MM.1S (cell line): ENCODE data around the gene FCRL5.

Experiments
- DNase-seq: peaks from one replicate; pipeline ENCODE4 v3.0.0-alpha.2; 2015
- H2AFZ ChIP-seq: fragments of 300-600 bp; sonication (generic); 2 replicates; pipeline ENCODE4 v1.6.0; 2016; ENCODE audit warnings: antibody characterized with exemption, low read length
- H3F3A ChIP-seq: fragments of 300-600 bp; sonication (generic); 2 replicates; pipeline ENCODE4 v1.6.1; 2016; ENCODE audit warnings: mild to moderate bottlenecking, antibody characterized with exemption, low read length, moderate library complexity, mixed read lengths; ENCODE audit not compliant: insufficient read depth
- H3K27ac ChIP-seq: fragments of 300-600 bp; sonication (generic); 2 replicates; pipeline ENCODE4 v1.5.1; 2016; ENCODE audit warnings: mild to moderate bottlenecking, low read length
- H3K27me3 ChIP-seq: fragments of 300-600 bp; sonication (generic); replicated peaks from 2 replicates; pipeline ENCODE4 v1.6.0; 2016; ENCODE audit warnings: low read length; ENCODE audit not compliant: insufficient read depth
- H3K36me3 ChIP-seq: fragments of 300-600 bp; sonication (generic); replicated peaks from 2 replicates; pipeline ENCODE4 v1.6.1; 2016; ENCODE audit warnings: mild to moderate bottlenecking, low read length, mixed read lengths; ENCODE audit not compliant: insufficient read depth
- H3K4me1 ChIP-seq: fragments of 300-600 bp; sonication (generic); 2 replicates; pipeline ENCODE4 v1.6.1; 2016; ENCODE audit warnings: low read length, mixed read lengths
- H3K4me2 ChIP-seq: fragments of 300-600 bp; sonication (generic); 2 replicates; pipeline ENCODE4 v1.6.0; 2016; ENCODE audit warnings: low read depth, low read length
- H3K4me3 ChIP-seq: fragments of 300-600 bp; sonication (generic); 2 replicates; pipeline ENCODE4 v1.5.1; 2016; ENCODE audit warnings: low read length, mixed read lengths
- H3K79me2 ChIP-seq: fragments of 300-600 bp; sonication (generic); 2 replicates; pipeline ENCODE4 v1.6.1; 2016; ENCODE audit warnings: mixed run types, low read length, mixed read lengths
- H3K9ac ChIP-seq: fragments of 300-600 bp; sonication (generic); 2 replicates; pipeline ENCODE4 v1.6.1; 2016; ENCODE audit warnings: low read length, mixed read lengths
- H3K9me2 ChIP-seq: fragments of 300-600 bp; sonication (generic); replicated peaks from 2 replicates; pipeline ENCODE4 v1.6.1; 2016; ENCODE audit warnings: mild to moderate bottlenecking, low read length, mixed read lengths; ENCODE audit not compliant: insufficient read depth
- H3K9me3 ChIP-seq: fragments of 300-600 bp; sonication (generic); replicated peaks from 2 replicates; pipeline ENCODE4 v1.6.1; 2016; ENCODE audit warnings: mild to moderate bottlenecking, low read length, mixed read lengths; ENCODE audit not compliant: insufficient read depth
- H4K20me1 ChIP-seq: fragments of 300-600 bp; sonication (generic); 2 replicates; pipeline ENCODE4 v1.6.1; 2016; ENCODE audit warnings: mild to moderate bottlenecking, low read length, moderate library complexity, mixed read lengths; ENCODE audit not compliant: insufficient read depth
- EZH2 ChIP-seq: fragments of 300-600 bp; sonication (generic); optimal IDR thresholded peaks from 2 replicates; pipeline ENCODE3; 2017; ENCODE audit warnings: low read depth, mild to moderate bottlenecking, antibody characterized with exemption, low read length, mixed read lengths
- EZH2phosphoT487 ChIP-seq: fragments of 300-600 bp; sonication (generic); IDR thresholded peaks from 2 replicates; pipeline ENCODE4 v1.6.1; 2018; ENCODE audit warnings: antibody characterized with exemption, low read length
- TF ChIP-seq, protein P1 (sequence below): fragments of 300-600 bp; sonication (generic); IDR thresholded peaks from 2 replicates; pipeline ENCODE4 v1.5.1; 2016; ENCODE audit warnings: antibody characterized with exemption, low read length, mixed read lengths

FCRL5 gene

GRCh38 chr1:157483635-157484034 lies 68.7 kb downstream of the FCRL5 start:
- no peaks in the 10 kb centered on the region for H3K27me3 ChIP-seq
- H3K4me1 ChIP-seq: peaks cover 12% of the 10 kb centered on the region
- no peaks in the 10 kb centered on the region for H3F3A ChIP-seq
- no peaks in the 10 kb centered on the region for H3K9me2 ChIP-seq
- no peak for DNase-seq
- H4K20me1 ChIP-seq: no peaks in the 10 kb centered on the region
- H3K9me3 ChIP-seq: no peaks in the 10 kb centered on the region
- no peak overlapping the region for H3K27ac ChIP-seq
- no peak overlapping the region for H2AFZ ChIP-seq
- TF ChIP-seq EZH2 (no peak), EZH2phosphoT487 (no peak)
- TF ChIP-seq, protein P1, sequence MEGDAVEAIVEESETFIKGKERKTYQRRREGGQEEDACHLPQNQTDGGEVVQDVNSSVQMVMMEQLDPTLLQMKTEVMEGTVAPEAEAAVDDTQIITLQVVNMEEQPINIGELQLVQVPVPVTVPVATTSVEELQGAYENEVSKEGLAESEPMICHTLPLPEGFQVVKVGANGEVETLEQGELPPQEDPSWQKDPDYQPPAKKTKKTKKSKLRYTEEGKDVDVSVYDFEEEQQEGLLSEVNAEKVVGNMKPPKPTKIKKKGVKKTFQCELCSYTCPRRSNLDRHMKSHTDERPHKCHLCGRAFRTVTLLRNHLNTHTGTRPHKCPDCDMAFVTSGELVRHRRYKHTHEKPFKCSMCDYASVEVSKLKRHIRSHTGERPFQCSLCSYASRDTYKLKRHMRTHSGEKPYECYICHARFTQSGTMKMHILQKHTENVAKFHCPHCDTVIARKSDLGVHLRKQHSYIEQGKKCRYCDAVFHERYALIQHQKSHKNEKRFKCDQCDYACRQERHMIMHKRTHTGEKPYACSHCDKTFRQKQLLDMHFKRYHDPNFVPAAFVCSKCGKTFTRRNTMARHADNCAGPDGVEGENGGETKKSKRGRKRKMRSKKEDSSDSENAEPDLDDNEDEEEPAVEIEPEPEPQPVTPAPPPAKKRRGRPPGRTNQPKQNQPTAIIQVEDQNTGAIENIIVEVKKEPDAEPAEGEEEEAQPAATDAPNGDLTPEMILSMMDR: no peak
- no peak overlapping the region for H3K4me2 ChIP-seq
- no peak overlapping the region for H3K4me3 ChIP-seq
- no peaks in the 10 kb centered on the region for H3K79me2 ChIP-seq
- no peak overlapping the region for H3K9ac ChIP-seq
- H3K36me3 ChIP-seq: no peaks in the 10 kb centered on the region

GRCh38 chr1:157482717-157483116 lies 69.6 kb downstream of the FCRL5 start:
- Histone ChIP-seq H3K27me3 (no peaks in the 10 kb centered on the region), H3K4me3 (no peak overlapping the region), H4K20me1 (no peaks in the 10 kb centered on the region), H3K79me2 (no peaks in the 10 kb centered on the region), H3K4me1 (peaks cover 12% of the 10 kb centered on the region), H3K9me3 (no peaks in the 10 kb centered on the region), H3K9me2 (no peaks in the 10 kb centered on the region), H3F3A (no peaks in the 10 kb centered on the region), H3K36me3 (no peaks in the 10 kb centered on the region), H3K9ac (no peak overlapping the region), H2AFZ (no peak overlapping the region), H3K4me2 (no peak overlapping the region), H3K27ac (no peak overlapping the region)
- TF ChIP-seq EZH2 (no peak), EZH2phosphoT487 (no peak)
- TF ChIP-seq, protein P1: no peak
- DNase-seq: no peak

GRCh38 chr1:157482174-157482573 lies 70.1 kb downstream of the FCRL5 start:
- H4K20me1 ChIP-seq: no peaks in the 10 kb centered on the region
- H3K27ac ChIP-seq: no peak overlapping the region
- no peaks in the 10 kb centered on the region for H3K79me2 ChIP-seq
- no peak overlapping the region for H3K4me3 ChIP-seq
- H2AFZ ChIP-seq: no peak overlapping the region
- H3F3A ChIP-seq: no peaks in the 10 kb centered on the region
- H3K9ac ChIP-seq: no peak overlapping the region
- H3K4me2 ChIP-seq: no peak overlapping the region
- no peaks in the 10 kb centered on the region for H3K9me2 ChIP-seq
- no peaks in the 10 kb centered on the region for H3K27me3 ChIP-seq
- peaks cover 12% of the 10 kb centered on the region for H3K4me1 ChIP-seq
- no peaks in the 10 kb centered on the region for H3K36me3 ChIP-seq
- no peak for DNase-seq
- no peak for TF ChIP-seq EZH2phosphoT487
- TF ChIP-seq EZH2: no peak
- TF ChIP-seq, protein P1: no peak
- no peaks in the 10 kb centered on the region for H3K9me3 ChIP-seq
